ENCODE measurements around the gene FBXL7.
"Not testable (repeated sequence)": the region's sequence is repeated elsewhere in the genome, so short reads cannot be mapped to it uniquely, and the experiment has no call there.

FBXL7 gene

GRCh38 chr5:15803280-15803679, 303.3 kb downstream of the FBXL7 start:
- DNase-seq, result no peak

GRCh38 chr5:15806613-15807012, 306.6 kb downstream of the FBXL7 start:
- no peak for DNase-seq

GRCh38 chr5:15807248-15807647, 307.3 kb downstream of the FBXL7 start:
- no peak for DNase-seq

- peak in 15 of 56 donors; percentile 10 to 57 (median 32) for DNase-seq
Measured at GRCh38 chr5:15807871-15808270, 307.9 kb downstream of the FBXL7 start.

GRCh38 chr5:15808577-15808976, 308.6 kb downstream of the FBXL7 start:
- DNase-seq, result no peak

GRCh38 chr5:15819617-15820016, 319.6 kb downstream of the FBXL7 start:
- DNase-seq, result no peak

GRCh38 chr5:15821506-15821905, 321.5 kb downstream of the FBXL7 start:
- no peak for DNase-seq

- DNase-seq, result no peak
Measured at GRCh38 chr5:15823398-15823797, 323.4 kb downstream of the FBXL7 start.

- DNase-seq, result no peak
Measured at GRCh38 chr5:15827741-15828140, 327.8 kb downstream of the FBXL7 start.

- DNase-seq, result peak in 1 of 56 donors; percentile 5
Measured at GRCh38 chr5:15831408-15831807, 331.4 kb downstream of the FBXL7 start.

GRCh38 chr5:15833365-15833764, 333.4 kb downstream of the FBXL7 start:
- DNase-seq, result no peak

- no peak for DNase-seq
Measured at GRCh38 chr5:15834596-15835245, 334.7 kb downstream of the FBXL7 start.

GRCh38 chr5:15835514-15835913, 335.5 kb downstream of the FBXL7 start:
- DNase-seq, result no peak

GRCh38 chr5:15837551-15838289, 337.7 kb downstream of the FBXL7 start:
- no peak for DNase-seq

GRCh38 chr5:15844253-15844652, 344.3 kb downstream of the FBXL7 start:
- no peak for DNase-seq

GRCh38 chr5:15844871-15845270, 344.9 kb downstream of the FBXL7 start:
- DNase-seq, result no peak

GRCh38 chr5:15850536-15850935, 350.6 kb downstream of the FBXL7 start:
- DNase-seq, result no peak

- no peak for DNase-seq
Measured at GRCh38 chr5:15850939-15851341, 351.0 kb downstream of the FBXL7 start.

- DNase-seq, result no peak
Measured at GRCh38 chr5:15852217-15852616, 352.2 kb downstream of the FBXL7 start.

- DNase-seq, result no peak
Measured at GRCh38 chr5:15852949-15853348, 353.0 kb downstream of the FBXL7 start.

GRCh38 chr5:15858326-15858725, 358.3 kb downstream of the FBXL7 start:
- DNase-seq, result no peak

- DNase-seq, result no peak
Measured at GRCh38 chr5:15864536-15865215, 364.7 kb downstream of the FBXL7 start.

- DNase-seq, result not testable (repeated sequence)
Measured at GRCh38 chr5:15872259-15872658, 372.3 kb downstream of the FBXL7 start.

Data from amygdala (tissue), 56 donors.